Stimulated activated CD8-positive, alpha-beta memory T cell treated with anti-CD3 and anti-CD28 coated beads, Interleukin-7, amount 100 ng/mL, for 24 hours (primary cell): ENCODE data around the gene ABI3BP.
"Not testable (repeated sequence)": the region's sequence is repeated elsewhere in the genome, so short reads cannot be mapped to it uniquely, and the experiment has no call there.

ENCODE experiments used
- DNase-seq: peaks from one replicate; pipeline ENCODE4 v3.0.0-alpha.2; 2020; ENCODE audit warnings: low read depth

The ABI3BP gene, protein sequence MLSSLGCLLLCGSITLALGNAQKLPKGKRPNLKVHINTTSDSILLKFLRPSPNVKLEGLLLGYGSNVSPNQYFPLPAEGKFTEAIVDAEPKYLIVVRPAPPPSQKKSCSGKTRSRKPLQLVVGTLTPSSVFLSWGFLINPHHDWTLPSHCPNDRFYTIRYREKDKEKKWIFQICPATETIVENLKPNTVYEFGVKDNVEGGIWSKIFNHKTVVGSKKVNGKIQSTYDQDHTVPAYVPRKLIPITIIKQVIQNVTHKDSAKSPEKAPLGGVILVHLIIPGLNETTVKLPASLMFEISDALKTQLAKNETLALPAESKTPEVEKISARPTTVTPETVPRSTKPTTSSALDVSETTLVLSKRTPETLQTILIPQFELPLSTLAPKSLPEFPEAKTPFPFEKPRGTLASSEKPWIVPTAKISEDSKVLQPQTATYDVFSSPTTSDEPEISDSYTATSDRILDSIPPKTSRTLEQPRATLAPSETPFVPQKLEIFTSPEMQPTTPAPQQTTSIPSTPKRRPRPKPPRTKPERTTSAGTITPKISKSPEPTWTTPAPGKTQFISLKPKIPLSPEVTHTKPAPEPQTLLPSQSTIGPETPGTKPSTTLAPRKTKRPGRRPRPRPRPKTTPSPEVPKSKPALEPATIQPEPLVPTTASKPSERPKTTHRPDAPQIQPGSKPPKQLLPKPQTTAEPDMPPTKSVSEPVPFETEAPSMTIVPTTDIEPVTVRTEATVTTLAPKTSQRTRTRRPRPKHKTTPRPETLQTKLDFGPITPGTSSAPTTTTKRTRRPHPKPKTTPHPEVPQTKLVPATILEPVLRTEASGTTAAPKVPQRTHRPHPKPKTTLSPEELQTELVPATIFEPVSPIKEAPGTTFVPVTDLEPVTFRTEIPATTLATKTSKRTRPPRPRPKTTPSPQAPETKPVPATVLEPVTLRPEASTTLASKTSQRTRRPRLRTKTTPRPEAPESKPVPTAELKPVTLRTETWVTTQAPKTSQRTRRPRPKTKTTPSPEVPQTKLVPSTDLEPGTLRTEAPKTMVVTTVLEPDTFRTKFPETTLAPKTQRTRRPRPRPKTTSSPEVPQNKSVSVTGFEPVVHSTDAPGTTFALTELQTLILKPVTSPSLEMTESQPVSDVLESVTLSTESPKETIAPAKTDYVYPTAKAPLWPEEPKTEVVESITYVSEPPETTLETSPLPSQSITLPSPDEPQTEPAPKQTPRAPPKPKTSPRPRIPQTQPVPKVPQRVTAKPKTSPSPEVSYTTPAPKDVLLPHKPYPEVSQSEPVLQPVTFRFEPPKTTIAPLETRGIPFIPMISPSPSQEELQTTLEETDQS (N-terminal part only)

DNA sequence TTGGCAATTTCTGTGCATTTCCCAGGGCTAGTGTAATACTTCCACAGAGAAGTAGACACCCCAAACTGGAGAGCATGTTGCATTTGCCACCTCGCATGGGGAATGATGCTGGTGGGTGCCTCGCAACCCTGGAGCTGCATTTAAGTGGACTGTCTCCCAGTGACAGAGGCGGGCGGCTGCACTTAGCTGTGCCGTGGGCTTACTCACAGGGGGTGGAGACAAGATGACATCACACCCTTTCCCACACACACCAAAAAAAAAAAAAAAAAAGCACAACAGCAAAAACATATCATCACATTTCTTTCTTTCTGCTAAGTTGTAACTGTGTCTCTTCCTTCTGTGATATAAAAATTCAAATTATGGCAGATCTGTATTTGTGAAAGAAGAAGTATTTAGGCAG is at the start of gene ABI3BP:
Gene ABI3BP, minus strand, starts transcription at position 113 of the 400 bp plus-strand sequence. Its CDS starts 37 bp downstream, at position 76.
- DNase-seq: no peak

DNA sequence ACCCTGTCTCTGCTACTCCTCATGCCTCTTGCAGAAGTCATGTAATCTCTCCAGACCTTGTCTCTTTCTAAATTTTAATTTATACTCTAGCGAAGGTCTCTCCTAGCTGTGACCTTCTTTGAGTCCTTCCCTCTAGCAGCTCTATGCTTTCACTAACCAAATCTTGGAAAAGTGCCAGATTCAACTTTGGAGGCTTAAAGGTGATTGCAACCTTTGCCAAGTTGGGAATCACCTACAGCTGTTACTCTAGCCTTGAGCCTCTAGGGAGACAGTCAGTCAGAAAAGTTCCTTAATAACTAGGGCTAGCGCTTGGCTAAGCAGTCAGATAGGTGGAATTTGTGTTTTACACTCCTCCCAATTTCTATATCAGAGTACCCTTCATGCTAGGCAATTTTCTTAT is 46.1 kb upstream of the ABI3BP start:
- DNase-seq: no peak

DNA sequence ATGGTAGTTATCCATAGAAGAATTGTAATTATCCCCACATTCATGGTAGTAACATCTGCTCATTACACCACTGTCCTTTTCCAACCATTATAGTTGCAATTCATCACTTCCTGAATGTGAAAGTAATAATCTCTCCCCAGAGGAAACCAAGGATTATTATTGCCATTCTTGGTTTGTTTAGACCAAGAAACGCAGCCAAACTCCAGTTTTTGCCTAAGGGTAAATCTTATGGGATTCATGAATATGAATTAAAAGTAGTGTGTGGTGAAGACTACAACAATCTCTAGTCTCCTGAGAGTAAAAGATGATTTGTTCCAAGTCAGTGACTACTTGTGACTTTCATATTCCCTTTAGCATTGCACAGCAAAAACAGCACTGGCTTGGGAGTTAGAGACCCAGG is 45.7 kb upstream of the ABI3BP start:
- no peak for DNase-seq

DNA sequence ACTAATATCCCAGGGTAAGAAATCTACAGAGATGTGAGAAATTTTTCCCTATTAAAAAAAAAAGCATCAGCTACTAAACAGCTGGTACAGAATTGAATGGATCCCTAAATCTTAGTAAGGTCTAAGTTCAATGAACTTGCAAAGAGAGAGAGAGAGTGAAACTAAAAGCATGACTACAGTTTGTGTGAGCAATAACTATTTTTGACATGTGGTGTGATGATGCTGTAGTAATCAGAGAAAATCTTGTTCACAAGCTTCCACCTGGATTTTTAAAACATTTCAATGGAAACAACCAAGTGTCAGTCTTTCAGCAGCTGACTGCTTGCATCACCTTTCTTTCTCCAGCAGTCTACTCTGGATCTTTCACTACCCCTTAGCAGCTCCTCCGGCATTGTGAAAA is 45.2 kb upstream of the ABI3BP start:
- no peak for DNase-seq

DNA sequence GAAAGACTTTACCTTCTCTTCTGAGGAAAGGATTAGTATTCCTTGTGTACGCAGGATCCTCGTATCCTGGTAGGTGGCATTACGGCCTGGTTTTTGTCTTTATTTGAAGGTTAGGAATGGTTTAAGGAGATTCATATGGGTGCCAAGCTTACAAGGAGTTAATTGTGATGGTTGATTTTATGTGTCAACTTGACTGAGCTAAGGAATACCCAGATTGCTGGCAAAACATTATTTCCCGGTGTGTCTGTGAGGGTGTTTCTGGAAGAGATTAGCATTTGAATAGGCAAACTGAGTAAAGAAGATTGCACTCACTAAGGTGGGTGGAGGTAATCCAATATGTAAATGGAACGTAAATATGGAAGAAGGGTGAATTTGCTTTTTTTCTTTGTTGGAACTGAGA is 44.4 kb upstream of the ABI3BP start:
- DNase-seq: no peak

DNA sequence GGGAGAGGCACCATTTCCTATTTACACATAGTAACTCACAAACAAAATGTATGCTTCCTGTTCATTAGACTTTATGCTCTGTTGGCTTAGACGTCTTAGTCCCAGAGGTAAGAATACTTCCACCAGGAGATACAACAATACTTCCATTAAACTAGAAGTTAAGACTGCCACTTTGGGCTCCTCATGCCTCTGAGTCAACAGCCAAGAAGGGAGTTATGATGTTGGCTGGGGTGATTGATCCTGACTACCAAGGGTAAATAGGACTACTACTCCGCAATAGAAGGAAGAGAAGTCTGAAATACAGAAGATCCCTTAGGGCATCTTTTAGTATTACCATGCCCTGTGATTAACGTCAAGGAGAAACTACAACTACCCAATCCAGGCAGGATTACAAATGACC is 43.5 kb upstream of the ABI3BP start:
- no peak for DNase-seq

DNA sequence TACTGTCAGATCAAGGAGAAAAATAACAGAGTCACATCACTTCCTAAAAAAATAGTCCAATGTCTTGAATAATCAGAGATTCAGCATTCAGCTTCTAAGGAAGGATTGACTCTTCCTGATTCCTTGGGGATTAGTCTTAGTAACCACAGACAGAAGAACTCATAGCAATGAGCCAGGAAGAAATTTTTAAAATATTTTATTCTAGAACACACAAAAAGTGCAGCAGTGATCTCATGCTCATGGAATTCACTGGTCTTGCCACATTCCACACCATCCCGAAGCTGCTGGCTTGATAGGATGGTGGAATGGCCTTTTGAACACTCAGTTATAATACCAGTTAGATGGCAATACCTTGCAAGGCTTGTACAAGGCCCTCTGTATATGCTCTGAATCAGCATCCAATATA is 43.0 kb upstream of the ABI3BP start:
- DNase-seq: no peak

DNA sequence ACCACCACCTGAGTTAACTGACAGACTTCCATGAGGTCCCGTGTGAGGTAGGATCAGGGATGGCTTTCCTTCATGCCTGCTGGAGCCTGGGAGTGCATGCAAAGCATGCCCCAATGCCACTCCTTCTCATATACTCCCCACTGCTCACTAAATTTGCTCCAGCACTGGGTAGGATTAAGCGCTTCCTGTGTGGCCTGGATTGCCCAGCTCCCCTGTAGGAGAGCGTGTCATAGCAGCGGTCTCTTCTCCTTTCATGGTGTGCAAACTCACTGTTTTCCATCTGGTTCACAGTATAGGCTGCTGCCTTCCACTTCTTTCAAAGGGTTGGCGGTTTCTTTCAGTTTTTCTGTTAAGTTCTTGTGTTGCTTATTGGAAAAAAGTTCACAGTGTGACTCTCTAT is 34.1 kb upstream of the ABI3BP start:
- DNase-seq: no peak

DNA sequence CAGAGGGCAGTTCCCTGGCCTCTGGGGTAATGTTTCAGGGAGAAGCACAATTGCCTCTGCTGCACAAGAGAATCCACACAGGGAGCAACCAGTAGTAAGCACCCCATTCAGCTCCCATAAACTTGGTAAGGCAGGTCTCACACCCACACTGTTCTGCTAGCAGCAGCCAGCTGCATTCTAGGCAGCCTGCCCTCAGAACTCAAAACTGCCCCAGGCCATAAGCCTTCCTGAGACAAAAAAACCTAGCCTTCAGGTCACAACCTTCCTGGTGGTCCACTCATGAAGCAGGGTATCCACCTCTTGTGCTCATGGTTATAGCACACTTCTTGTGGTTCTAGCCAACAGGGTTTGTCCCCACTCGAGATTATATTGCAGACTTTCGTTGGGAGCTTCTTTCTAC is 33.7 kb upstream of the ABI3BP start:
- DNase-seq: no peak

DNA sequence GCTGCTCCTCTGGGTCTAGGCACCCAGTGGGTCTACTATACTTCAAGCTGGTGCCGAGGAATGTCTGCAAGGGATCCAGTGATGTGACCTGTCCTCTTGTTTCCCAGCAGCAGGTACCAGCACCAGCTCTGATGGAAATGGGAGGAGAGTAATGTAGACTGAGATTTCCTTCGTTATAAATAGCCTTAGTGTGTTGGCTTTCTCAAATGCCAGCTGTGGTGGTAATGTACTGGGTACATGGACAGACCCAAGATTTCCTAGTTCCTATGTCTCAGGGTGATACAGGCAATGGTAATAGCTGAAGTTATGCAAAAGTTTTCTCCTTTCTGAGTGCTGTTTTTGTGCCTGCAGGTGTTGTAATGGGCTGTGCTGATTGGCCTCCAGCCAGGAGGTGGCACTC is 33.0 kb upstream of the ABI3BP start:
- no peak for DNase-seq

DNA sequence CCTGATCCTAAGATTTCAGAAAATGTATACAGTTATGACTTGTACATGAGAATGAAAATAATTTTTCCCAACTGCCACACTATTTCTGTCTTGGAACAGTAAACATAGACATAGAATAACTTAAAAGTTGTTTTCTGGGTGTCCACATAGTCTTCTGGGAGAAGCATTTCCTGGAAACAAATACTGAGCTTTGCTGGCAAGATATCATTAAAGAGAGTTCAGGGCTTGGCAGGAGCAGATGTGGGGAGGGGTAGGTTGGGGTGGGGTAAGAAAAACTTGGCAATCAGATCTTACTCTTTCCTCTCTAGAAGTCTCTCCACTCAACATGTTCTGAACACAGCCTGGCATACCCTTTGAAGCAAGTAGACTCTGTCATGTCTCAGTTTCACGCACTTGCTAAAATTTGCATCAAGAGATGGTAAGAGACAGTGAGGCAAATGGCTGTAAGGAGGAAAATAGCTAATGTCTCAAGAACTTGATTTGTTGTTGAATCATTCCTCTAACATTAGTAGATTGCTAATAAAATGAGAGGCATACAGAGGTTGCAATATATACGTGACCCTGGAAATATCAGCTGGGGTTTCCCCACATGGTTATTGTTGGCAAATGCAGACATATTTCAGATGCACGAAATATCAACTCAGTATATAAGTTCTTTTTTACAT is 27.3 kb upstream of the ABI3BP start:
- DNase-seq: no peak

DNA sequence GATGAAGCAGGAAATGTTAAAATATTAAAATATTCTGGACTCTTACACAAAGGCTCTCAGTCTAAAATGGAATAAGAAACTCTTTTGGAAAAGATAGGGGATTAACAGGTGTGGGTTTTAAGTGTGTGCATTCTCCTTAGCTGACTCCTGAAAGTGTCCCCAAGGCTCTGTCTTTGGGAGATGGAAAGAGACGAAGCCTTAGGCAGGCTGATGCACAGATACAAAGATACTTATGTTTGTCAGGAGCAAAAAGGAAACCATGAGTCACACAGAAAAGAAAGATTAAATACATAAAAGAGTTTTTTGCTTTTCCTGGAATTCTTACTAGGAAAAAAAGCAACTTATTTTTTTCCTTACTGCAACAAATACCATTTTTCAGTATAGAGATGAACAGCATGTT is 23.8 kb upstream of the ABI3BP start:
- DNase-seq: no peak

DNA sequence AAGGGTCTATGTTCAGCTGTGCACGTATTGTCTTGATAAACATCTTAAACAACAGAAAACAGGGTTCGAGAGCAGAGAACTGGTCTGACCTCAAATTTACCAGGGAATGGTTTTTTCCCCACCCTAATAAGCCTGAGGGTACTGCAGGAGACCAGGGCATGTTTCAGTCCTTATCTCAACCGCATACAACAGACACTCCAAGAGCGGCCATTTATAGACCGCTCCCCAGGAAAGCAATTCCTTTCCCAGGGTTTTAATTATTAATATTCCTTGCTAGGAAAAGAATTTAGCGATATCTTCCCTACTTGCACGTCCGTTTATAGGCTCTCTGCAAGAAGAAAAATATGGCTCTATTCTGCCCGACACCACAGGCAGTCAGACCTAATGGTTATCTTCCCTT is 19.1 kb upstream of the ABI3BP start:
- not testable (repeated sequence) for DNase-seq

DNA sequence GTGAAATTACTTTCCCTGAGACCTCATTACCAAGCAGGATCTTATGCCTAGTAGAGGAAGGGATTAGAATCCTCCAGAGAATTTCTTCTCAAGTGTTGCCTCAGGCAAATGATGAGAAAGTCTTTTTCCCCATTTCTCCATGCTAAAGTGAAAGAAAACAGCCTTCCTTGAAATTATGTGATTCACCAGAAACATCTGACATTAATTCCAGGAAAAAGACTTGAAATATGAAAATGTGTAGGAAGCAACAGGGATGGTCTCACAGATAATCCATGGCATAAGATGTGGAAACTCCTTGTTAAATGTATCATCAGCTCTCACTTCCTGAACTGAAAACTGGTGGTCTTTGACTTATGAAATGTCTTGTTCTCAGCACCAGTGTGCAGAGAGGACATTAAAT is 17.9 kb upstream of the ABI3BP start:
- DNase-seq: no peak

DNA sequence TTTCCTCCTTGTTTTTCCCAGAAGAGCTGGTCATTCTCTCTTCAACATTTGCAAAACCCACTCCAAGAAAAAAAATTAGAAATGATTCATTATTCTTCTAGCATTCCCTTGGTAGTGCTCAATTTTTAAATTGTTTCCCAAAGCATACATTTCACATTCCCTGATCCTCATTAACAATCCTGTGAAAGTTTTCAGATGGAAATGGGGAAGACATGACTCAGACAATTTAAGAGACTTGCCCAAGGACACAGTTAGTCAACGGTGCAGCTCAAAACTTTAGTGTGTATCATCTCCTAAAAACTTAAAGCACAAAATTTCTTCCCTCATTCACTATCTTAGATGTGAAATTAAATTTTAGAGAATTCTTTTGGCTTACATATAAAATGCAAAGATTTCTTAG is 17.1 kb upstream of the ABI3BP start:
- no peak for DNase-seq

DNA sequence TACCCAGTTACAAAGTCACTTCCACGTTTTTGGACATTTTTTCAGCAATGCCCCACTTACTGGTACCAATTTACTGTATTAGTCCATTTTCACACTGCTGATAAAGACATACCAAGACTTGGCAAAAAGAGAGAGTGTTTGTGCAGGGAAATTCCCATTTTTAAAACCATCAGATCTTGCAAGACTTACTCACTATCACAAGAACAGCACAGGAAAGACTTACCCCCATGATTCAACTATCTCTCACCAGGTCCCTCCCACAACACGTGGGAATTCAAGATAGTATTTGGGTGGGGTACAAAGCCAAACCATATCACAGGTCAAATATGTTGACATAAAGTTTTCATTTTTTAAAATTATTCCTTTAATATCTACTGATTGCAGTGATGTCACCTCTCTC is 16.2 kb upstream of the ABI3BP start:
- DNase-seq: no peak

DNA sequence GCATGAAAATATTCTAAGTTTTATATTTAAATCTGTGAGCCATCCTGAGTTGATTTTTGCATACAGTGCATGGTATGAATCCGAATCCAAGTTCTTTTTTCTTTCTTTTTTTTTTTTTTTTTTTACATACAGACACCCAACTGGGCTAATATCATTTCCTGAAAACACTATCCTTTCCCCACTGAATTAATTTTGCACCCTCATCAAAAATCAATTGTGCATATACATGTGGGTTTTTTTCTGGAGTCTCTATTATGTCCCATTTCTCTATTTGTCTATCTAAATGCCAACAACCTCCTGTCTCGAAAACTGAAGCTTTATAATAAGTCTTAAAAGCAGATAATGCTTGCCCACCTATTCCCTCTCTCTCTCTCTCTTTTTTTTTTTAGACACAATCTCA is 5.9 kb upstream of the ABI3BP start:
- no peak for DNase-seq

DNA sequence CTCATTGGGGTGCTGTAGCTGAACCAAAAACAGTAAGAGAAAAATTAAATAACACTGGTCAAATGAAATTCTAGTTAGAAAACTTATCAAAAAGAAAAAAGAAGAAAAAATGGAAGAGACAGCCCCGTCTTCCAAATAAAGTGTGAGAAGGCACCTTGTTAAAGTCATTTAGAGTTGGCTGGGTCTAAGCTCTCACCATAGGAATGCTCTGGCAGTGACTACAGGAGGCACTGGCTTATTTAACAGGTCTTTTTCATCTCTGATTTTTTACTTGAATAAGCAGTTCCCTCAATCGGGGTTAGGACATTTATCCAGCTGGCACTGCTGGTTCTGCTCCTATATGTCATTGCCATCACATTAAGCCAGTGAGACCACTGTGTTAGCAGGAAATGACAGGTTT is 1.6 kb upstream of the ABI3BP start:
- DNase-seq: no peak

DNA sequence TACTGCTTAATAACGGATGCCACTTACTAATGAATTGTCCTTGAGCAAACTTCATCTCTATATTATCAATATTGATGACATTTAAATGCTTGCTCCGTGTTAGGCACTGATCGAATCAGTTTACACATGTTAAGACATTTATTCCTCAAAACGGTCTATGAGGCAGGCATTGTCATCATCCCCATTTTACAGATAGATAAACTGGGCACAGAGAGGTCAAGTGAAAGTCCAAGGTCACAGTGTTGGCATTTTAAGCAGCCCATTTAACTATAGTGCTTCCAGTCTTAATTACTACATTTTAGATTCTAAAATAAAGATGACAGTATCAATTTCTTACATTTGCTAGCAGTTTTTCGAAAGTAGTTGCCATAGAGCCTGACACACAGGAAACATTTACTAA is 966 bp upstream of the ABI3BP start:
- no peak for DNase-seq

DNA sequence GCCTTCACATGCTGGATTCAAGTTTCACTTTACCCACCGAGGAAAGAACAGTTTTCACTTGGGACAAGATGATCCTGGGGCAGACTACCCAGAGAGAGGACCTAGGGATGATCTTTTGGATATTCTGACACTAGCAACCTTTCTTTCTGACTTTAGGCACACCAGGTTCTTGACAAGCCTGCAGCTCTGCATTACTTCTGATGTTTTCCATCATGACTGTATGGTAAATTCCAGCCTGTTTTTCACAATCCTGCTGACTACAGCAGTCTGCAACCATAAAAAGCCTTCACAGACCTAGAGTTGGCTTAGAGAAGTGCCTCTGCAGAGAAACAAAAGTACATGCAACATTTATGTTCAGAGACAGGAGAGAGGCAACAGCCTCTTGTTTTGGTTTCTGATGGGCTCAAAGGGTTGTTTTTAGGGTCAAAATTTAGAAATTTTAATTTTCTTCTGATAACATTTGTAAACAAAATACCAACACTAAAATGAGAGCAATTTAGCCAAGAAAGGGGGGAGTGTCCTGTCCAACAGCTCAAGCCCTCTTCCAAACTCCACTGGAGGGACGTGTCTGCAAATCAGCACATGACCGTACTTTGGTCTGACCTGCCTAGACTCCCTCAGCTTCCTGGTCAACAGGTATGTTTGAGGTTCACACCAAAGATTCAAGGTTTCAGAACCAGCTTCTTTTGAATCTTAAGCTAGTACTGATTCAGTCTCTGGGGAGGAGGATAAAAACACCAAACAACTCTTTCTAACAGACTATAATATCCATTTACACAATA is 799 bp downstream of the ABI3BP start:
- no peak for DNase-seq

DNA sequence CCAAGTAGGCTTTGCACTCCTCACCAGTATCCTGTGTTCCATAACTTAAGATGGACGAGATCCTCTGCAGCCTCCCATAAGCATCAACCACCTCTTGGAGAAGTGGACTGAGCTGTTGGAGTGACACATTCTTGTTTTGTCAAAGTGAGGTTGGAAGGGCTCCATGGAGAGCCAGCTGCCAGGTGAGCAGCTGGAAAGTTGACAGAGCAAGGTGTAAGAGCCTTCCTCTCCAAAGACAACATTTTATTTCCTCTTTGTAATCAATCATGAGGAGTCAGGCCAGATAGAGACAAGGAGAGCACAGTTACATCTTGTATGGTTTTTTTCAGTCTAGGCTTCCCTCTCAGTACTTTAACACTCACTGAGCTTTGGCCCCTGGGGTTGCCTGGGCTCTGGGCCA is 5.1 kb downstream of the ABI3BP start:
- DNase-seq: no peak
